CD4-positive, alpha-beta T cell treated with Interleukin-15 for 4 hours (primary cell): ENCODE results near the gene MORN1.

Experiments
- DNase-seq: peaks from one replicate; pipeline ENCODE4 v3.0.0-alpha.2; 2020; ENCODE audit warnings: low spot score

The MORN1 gene

DNA sequence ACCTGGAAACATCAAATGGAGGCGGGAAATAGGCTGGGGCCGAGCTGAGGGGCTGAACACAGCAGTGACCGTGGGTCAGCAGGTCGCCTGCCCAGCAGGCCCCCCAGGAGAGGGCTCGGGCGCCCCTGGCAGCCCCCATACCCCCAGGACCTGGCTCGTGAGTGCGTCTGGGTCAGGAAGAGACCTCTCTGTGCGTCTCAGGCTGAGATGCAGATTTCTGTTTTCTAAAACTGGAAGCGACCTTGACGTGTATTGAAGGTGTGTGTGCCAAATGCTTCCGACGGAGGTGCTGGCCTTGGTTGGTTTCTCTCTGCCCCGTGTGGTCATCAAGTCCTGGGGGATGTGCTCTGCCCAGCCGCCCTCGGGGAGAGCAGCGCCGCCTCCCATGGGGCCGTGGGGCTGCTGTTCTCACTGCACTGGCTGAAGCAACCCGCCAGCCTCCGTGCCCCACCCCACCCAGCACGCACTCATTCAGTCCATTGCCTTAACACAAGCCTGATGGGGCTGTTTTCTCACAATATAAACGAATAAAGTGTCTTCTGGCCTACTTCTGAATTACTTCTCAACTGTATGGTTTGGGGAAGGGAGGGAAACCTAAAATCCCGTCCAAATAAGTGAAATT lies 13.6 kb upstream of the MORN1 start:
- no peak for DNase-seq

GRCh38 chr1:2404142-2404889 lies 13.0 kb upstream of the MORN1 start:
- DNase-seq = no peak

DNA sequence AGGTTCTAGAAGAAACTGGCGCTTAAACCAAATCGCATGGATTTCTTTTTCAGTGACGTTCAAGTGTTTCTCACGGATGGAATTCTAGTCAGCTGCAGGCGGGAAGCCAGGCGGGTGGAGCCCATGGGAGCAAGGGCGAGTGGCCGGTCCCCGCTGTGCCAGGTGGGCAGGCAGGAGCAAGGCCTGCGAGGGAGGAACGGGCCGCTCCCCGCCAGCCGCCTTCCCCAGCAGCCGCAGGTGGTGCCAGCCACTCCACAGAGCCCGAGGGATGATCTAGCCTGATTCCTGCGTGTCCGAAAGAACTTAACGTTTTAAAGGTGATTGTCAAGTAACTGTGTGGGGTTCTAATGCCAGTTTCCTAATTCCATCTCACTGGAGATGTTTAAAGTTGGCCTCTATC lies 11.9 kb upstream of the MORN1 start:
- no peak for DNase-seq

DNA sequence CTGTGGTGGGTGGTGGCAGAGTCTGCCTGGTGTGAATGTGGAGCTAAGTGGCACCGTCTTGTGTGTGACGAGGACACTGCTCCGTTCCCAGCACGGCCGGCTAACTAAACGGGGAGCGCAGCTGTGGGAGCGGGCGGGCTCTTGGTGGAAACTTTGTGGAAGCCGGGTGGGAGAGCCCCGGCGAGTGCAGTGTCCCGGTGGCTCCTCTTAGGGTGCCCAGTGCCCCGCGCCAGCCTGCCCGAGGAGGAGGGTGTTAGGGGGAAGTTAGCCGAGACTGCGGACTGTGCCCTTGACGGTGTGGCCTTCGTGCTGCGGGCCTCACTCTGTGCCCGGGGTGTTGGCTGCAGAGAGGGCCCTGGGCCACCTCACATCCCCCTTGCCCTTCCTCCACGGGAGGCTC lies 11.1 kb upstream of the MORN1 start:
- no peak for DNase-seq

DNA sequence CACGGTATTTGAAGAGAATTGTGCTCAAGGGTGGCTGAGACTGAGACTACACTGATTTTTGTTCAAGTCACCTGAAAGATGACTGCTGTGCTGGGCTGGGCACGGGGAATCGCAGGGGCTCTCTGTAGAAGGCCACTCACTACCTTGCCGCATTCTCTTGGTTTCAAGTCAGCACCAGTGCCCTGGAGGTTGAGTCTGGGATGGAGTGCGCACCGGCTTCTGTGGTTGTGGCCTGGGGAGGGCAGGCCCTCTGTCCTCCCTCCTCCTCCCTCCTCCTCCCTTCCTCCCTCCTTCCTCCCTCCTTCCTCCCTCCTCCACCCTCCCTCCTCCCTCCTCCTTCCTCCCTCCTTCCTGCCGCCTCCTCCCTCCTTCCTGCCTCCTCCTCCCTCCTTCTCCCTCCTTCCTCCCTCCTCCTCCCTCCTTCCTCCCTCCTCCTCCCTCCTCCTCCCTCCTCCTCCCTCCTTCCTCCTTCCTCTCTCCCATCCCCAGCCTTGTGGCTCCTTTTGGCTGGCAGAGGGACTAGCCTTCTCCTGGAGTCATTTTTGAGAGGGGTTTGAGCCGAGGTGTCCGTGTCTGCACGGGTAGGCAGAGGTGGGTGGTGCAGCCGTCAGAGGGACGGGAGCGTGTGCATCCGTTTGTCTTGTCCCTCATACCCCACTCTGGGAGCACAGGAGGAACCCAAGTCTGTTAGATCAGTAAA lies 9.7 kb upstream of the MORN1 start:
- no peak for DNase-seq

- DNase-seq = no peak
These were observed 9.2 kb upstream of the MORN1 start for GRCh38 chr1:2400576-2400909.

- no peak for DNase-seq
These were observed 8.7 kb upstream of the MORN1 start for GRCh38 chr1:2399890-2400575.

- no peak for DNase-seq
These were observed 7.5 kb upstream of the MORN1 start for GRCh38 chr1:2398871-2399270.

GRCh38 chr1:2397007-2397679 lies 5.8 kb upstream of the MORN1 start:
- no peak for DNase-seq

DNA sequence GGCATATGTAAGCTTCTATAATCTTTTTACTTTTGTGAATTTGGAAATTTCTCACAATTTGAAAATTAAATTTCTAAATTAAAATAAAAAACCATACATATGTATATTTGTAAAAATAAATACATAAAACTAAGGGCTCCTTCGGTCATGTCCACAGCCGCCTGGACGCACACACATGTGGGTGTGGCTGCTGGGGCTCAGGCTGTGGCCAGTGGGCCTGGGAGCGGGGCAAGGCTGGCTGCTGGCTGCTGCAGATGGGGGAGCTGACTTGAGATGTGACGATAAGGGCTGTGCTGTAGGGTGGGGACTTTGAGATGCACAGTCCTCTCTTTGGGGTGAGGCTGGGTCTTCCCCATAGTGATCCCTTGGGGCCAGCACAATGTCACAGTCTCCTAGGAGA lies 5.1 kb upstream of the MORN1 start:
- no peak for DNase-seq

DNA sequence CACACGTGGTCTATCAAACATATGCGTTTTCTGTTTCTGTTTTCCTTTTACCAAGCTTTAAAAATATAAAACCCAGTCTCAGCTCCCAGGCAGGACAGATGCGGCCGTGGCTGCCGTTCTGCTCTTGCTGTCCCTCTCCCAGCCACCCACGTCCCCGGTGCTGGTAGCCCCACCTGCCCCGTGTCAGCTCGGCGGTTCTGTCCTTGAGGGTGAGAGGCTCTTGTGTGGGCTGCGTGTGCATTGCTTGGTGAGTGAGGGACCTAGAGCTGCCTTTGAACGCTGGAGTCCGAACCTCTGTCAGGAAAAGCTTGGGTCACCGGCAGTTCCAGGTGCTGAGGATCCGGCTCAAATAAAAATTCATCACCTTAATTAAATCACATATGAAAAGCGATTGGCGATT lies 4.7 kb upstream of the MORN1 start:
- DNase-seq = no peak

DNA sequence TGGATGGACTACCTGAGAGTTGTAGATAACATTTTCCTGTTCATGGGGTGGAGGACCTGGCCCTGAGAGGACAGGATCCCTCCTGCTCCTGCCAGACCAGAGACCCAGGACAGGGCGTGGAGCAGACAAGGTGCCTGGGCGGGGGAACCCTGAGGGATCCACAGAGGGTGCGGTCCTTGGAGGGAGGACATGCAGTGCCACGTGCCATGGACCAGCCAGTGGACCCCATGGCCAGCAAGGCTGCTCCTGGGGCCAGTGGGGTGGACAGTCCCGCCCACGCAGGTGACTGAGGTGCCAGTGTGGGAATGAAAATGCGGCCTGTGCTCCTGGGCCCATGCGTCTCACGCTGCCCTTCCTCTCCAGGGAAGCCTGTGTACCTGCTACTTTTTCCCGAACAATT lies 3.9 kb upstream of the MORN1 start:
- DNase-seq = no peak

- DNase-seq = no peak
These were observed 3.4 kb upstream of the MORN1 start for GRCh38 chr1:2394761-2395160.

DNA sequence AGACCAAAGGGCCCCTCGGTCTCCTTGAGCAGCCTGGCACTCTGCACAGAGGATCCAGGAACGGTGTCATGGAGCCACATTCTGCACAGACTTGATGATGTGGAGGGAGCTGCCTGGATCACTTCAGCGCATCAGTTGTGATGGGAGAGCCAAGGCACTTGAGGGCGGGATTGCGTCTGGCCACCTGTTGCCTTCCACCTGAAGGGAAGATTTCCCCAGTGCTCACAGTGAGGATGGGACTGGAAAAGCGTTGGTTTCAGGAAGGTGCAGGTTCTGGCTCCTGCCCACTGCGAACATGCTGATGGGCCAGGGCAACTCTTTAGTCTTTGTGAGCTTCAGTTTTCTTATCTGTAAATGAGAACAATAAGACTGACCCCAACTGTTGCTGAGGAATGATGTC lies 2.9 kb upstream of the MORN1 start:
- DNase-seq = no peak

- no peak for DNase-seq
These were observed 2.1 kb upstream of the MORN1 start for GRCh38 chr1:2393471-2393877.

DNA sequence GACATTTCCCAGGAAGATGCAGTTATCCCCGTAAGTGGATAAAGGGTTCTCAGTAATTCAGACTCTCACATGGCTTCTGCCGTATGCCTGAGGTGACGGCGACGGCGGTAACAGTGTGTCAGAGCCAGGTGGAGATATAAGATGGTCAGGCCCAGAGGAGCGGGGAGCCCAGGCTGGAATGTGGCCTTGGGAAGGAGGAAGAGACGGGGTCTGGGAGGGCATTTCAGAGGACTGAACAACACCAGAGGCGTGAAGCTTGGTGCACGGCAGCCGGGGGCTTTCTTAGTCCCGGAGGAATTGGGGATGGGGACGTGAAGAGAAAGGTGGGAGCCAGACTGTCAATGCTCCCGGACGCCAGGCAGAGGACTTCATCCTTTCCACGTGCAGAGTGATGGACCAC lies 1.3 kb upstream of the MORN1 start:
- no peak for DNase-seq

DNA sequence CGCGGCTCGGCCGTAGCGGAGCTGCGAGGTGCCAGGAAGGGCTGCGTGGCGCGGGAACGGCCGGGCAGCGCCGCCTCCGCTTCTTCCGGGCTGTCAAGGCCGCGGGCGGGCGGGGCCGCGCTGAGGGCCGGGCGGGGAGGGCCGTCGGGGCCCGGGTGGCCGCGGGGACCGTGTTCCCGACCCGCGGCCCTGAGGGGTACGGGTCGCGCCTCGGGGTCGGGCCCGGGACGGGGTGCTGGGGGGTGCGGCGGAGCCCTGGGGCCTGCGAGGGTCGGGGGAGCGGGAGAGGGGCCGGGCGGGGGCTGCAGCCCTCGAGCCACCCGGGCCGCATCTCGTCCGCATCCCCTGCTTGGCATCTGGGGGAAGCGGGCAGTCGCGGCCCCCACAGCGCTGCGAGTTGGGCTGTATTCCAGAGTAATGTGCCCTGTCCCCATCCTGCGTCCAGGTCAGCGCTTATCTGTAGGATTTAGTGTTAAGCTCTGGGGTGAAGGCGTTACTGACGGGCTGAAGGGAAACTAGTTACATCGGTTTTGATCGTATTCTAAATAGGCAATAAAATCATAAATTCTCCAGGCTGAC lies 666 bp upstream of the MORN1 start:
- no peak for DNase-seq

DNA sequence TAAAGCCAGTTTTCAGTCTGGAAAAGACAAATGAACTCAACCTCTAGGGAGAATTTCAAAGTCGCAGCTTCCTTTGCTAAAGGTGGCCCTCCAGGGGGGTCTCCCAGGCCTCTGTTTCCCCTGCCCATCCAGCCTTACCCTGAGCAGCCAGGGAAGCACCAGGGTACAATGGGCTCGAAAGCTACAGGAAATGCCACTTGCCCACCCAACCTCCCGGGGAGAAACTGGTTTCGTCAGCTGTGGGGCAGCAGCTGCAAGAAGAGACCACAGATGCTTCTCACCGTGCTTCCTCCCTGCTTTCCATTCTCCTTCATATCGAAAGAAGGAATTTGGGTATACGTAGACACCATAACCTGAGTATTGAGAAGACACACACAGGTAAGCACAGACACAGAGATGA lies 1.7 kb downstream of the MORN1 start:
- DNase-seq = no peak

DNA sequence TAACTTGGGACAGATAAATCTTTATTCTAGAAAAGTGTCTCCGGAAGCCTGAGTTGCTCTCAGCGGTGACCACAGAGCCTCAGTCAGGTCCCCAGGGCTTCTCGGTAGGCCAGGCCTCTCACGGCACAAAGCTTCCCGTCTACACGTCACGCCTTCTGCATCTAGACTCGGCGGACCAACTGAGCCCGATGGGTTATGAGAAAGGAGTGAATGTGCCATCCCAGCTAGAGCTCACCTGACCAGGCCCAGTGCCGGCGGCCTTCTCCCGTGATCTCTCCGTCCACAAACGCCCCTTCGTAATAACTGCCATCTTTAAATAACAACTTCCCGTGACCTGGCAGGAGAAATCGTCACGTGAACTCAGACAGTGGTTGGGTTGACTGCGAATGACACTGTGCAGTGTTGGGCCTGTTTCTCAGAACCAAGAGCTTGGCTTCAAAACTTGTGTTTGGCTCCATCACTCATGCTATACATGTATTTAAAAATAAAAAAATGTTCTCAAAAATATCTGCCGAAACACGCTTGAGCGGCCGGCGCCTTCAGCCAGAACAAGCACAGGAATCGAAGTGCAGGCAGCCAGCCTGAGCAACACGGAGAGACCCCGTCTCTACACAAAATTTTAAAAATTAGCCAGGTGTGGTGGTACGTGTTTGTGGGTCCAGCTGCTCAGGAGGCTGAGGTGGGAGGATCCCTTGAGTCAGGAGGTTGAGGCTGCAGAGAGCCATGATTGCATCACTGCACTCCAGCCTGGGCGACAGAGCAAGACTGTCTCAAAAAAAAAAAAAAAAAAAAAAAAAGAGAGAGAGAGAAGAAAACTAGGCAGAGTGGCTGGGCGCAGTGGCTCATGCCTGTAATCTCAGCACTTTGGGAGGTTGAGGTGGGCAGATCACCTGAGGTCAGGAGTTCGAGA lies 3.1 kb downstream of the MORN1 start:
- DNase-seq = no peak

DNA sequence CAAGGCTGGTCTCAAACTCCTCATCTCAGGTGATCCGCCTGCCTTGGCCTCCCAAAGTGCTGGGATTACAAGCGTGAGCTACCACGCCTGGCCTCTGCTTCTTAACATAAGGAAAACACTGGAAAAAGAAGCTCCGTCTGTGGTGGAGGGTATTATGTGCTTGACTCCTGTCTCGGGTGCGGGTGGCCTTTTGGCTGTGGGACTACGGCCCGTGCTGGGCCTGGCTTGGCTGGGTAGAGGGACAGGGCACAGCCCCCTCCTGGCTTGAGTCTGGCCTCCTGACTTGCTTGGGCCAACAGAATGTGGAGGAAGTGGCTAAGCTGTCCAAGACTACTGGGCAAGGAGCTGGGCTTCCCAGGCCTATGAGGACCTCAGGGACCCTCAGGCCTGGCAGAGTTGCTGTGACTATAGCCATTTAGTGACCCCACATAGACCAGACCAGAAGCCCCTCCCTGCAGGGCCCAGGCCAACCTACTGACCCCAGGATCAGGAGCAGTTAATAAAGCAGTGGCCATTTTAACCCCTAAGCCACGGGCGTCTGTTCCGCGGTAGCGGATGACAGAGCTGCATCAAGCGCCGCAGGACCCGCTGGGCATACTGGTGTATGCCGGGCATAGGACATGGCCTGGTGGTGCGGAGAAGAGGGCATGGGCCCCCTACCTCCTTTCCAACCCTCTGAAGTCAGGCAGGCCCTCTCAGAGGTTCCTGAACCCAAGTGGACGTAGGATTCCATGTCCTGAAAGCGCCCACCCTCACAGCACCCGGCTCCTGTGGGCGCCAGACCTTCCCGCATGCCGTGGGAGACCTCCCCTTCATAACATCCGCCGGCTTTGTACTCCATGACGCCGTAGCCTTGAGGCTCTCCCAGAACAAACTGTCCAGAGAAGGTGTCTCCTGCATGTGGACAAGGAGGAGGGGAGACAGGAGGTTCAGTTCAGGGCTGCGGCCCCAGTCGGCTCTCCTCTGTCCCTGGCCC lies 4.4 kb downstream of the MORN1 start:
- no peak for DNase-seq
